K562 (cell line): Measurements from ENCODE around the gene CFD. TPM values are rescaled to one million over a fixed set of nuclear protein-coding genes. Genes with fewer than 3 reads are reported as not detected.
A peak's percentile ranks its signal among the peaks of the same experiment; 100 is the strongest.

Experiments
- FOXK2 ChIP-seq, 2 experiments: fragments of 450-650 bp; IDR thresholded peaks in 1 of 2; conservative IDR thresholded peaks in 1 of 2; 2 replicates each; pipeline ENCODE4 v1.6.1; 2016; ENCODE audit warnings: low read depth in 2 of 2, mild to moderate bottlenecking in 1 of 2
- GABPB1 ChIP-seq: sonication (generic); formaldehyde crosslinking; IDR thresholded peaks from 2 replicates; pipeline ENCODE4 v1.8.0; 2022; ENCODE audit warnings: mild to moderate bottlenecking, missing genetic modification reagents
- KDM2B ChIP-seq: fragments of 250-450 bp; sonication (Bioruptor Pico); IDR thresholded peaks from 2 replicates; pipeline ENCODE4 v1.8.0; 2021; ENCODE audit warnings: mild to moderate bottlenecking, moderate library complexity
- MLLT1 ChIP-seq, 2 experiments: fragments of 450-650 bp; IDR thresholded peaks; 2 replicates each; pipeline ENCODE4 v1.6.1; 2016
- RB1 ChIP-seq: fragments of 450-650 bp; IDR thresholded peaks from 2 replicates; pipeline ENCODE4 v1.6.1; 2017; ENCODE audit warnings: low read depth, mild to moderate bottlenecking
- SMARCA5 ChIP-seq: fragments of 450-650 bp; IDR thresholded peaks from 2 replicates; pipeline ENCODE4 v1.6.1; 2016
- polyA plus RNA-seq, 8 experiments: library from polyadenylated mRNA; depleted of rRNA in 4 of 8; stranded (reverse) in 5 of 8; unstranded in 3 of 8; fragments of >200 nt; fragmentation: Nextera tagmentation in 2 of 8; fragmentation: Illumina TruSeq in 1 of 8; extraction: Ambion mirVana in 2 of 8; extraction: Trizol in 1 of 8; gene quantifications; 2 replicates each; pipeline versions ENCODE4 v1.2.1 to v1.2.3, GENCODE V29; 2011 to 2014; ENCODE audit warnings: inconsistent platforms in 1 of 8, missing spikeins in 1 of 8
- total RNA-seq, 7 experiments: library from RNA; depleted of rRNA in 6 of 7; stranded (reverse); fragments of >200 nt in 6 of 7; fragmentation: Illumina TruSeq in 2 of 7; extraction: Trizol in 2 of 7; gene quantifications; 2 replicates each; pipeline versions ENCODE4 v1.2.1 to v1.2.3, GENCODE V29; 2011 to 2021; ENCODE audit warnings: low replicate concordance in 1 of 7
- TF ChIP-seq, protein P1 (sequence below): sonication (generic); formaldehyde crosslinking; IDR thresholded peaks from 2 replicates; pipeline ENCODE4 v1.9.0; 2022; ENCODE audit warnings: mild to moderate bottlenecking, missing genetic modification reagents
- TF ChIP-seq, protein P2 (sequence below): fragments of 450-650 bp; IDR thresholded peaks from 2 replicates; pipeline ENCODE4 v1.6.1; 2016; ENCODE audit warnings: borderline replicate concordance
- TF ChIP-seq, protein P3 (sequence below): fragments of 200-600 bp; sonication (generic); IDR thresholded peaks from one replicate; pipeline ENCODE4 v1.6.1; 2012; ENCODE audit warnings: mild to moderate bottlenecking, low read depth, low read length, inconsistent platforms

CFD gene
- total and polyA plus RNA-seq, 9 of the 15 experiments (the other 6 are each of a cell fraction or from before 2014, with no cell fraction given) = 0.52 to 59.4 (median 7.6) TPM

GRCh38 chr19:911197-912033 lies 52.0 kb downstream of the CFD start (continued):
- TF ChIP-seq, protein P1, sequence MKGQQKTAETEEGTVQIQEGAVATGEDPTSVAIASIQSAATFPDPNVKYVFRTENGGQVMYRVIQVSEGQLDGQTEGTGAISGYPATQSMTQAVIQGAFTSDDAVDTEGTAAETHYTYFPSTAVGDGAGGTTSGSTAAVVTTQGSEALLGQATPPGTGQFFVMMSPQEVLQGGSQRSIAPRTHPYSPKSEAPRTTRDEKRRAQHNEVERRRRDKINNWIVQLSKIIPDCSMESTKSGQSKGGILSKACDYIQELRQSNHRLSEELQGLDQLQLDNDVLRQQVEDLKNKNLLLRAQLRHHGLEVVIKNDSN (CRISPR knock-in tag) = peak; percentile 49
- TF ChIP-seq GABPB1 = peak; percentile 37; the same call in 1 of the 2 replicates
- TF ChIP-seq, protein P2, sequence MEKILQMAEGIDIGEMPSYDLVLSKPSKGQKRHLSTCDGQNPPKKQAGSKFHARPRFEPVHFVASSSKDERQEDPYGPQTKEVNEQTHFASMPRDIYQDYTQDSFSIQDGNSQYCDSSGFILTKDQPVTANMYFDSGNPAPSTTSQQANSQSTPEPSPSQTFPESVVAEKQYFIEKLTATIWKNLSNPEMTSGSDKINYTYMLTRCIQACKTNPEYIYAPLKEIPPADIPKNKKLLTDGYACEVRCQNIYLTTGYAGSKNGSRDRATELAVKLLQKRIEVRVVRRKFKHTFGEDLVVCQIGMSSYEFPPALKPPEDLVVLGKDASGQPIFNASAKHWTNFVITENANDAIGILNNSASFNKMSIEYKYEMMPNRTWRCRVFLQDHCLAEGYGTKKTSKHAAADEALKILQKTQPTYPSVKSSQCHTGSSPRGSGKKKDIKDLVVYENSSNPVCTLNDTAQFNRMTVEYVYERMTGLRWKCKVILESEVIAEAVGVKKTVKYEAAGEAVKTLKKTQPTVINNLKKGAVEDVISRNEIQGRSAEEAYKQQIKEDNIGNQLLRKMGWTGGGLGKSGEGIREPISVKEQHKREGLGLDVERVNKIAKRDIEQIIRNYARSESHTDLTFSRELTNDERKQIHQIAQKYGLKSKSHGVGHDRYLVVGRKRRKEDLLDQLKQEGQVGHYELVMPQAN = peak; percentile 50; the same call in 1 of the 2 replicates
- no peak for TF ChIP-seq KDM2B
- TF ChIP-seq MLLT1 (IDR thresholded peaks at IDR 0.05) = peak in 1 of 2 experiments; percentile 72; a peak in 2 of 4 replicates
- no peak for TF ChIP-seq SMARCA5
- no peak for TF ChIP-seq FOXK2 (conservative IDR thresholded peaks at IDR 0.05 in 1 of 2, IDR thresholded peaks at IDR 0.05 in 1 of 2; ENCODE audit: low read depth in 2 of 2)
- TF ChIP-seq, protein P3, sequence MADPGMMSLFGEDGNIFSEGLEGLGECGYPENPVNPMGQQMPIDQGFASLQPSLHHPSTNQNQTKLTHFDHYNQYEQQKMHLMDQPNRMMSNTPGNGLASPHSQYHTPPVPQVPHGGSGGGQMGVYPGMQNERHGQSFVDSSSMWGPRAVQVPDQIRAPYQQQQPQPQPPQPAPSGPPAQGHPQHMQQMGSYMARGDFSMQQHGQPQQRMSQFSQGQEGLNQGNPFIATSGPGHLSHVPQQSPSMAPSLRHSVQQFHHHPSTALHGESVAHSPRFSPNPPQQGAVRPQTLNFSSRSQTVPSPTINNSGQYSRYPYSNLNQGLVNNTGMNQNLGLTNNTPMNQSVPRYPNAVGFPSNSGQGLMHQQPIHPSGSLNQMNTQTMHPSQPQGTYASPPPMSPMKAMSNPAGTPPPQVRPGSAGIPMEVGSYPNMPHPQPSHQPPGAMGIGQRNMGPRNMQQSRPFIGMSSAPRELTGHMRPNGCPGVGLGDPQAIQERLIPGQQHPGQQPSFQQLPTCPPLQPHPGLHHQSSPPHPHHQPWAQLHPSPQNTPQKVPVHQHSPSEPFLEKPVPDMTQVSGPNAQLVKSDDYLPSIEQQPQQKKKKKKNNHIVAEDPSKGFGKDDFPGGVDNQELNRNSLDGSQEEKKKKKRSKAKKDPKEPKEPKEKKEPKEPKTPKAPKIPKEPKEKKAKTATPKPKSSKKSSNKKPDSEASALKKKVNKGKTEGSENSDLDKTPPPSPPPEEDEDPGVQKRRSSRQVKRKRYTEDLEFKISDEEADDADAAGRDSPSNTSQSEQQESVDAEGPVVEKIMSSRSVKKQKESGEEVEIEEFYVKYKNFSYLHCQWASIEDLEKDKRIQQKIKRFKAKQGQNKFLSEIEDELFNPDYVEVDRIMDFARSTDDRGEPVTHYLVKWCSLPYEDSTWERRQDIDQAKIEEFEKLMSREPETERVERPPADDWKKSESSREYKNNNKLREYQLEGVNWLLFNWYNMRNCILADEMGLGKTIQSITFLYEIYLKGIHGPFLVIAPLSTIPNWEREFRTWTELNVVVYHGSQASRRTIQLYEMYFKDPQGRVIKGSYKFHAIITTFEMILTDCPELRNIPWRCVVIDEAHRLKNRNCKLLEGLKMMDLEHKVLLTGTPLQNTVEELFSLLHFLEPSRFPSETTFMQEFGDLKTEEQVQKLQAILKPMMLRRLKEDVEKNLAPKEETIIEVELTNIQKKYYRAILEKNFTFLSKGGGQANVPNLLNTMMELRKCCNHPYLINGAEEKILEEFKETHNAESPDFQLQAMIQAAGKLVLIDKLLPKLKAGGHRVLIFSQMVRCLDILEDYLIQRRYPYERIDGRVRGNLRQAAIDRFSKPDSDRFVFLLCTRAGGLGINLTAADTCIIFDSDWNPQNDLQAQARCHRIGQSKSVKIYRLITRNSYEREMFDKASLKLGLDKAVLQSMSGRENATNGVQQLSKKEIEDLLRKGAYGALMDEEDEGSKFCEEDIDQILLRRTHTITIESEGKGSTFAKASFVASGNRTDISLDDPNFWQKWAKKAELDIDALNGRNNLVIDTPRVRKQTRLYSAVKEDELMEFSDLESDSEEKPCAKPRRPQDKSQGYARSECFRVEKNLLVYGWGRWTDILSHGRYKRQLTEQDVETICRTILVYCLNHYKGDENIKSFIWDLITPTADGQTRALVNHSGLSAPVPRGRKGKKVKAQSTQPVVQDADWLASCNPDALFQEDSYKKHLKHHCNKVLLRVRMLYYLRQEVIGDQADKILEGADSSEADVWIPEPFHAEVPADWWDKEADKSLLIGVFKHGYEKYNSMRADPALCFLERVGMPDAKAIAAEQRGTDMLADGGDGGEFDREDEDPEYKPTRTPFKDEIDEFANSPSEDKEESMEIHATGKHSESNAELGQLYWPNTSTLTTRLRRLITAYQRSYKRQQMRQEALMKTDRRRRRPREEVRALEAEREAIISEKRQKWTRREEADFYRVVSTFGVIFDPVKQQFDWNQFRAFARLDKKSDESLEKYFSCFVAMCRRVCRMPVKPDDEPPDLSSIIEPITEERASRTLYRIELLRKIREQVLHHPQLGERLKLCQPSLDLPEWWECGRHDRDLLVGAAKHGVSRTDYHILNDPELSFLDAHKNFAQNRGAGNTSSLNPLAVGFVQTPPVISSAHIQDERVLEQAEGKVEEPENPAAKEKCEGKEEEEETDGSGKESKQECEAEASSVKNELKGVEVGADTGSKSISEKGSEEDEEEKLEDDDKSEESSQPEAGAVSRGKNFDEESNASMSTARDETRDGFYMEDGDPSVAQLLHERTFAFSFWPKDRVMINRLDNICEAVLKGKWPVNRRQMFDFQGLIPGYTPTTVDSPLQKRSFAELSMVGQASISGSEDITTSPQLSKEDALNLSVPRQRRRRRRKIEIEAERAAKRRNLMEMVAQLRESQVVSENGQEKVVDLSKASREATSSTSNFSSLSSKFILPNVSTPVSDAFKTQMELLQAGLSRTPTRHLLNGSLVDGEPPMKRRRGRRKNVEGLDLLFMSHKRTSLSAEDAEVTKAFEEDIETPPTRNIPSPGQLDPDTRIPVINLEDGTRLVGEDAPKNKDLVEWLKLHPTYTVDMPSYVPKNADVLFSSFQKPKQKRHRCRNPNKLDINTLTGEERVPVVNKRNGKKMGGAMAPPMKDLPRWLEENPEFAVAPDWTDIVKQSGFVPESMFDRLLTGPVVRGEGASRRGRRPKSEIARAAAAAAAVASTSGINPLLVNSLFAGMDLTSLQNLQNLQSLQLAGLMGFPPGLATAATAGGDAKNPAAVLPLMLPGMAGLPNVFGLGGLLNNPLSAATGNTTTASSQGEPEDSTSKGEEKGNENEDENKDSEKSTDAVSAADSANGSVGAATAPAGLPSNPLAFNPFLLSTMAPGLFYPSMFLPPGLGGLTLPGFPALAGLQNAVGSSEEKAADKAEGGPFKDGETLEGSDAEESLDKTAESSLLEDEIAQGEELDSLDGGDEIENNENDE = no peak
- 0 out of 2 replicates have a peak, but pooled peaks have one; percentile 5 for TF ChIP-seq RB1
